ENCODE data around the gene GRPEL2.

DNA sequence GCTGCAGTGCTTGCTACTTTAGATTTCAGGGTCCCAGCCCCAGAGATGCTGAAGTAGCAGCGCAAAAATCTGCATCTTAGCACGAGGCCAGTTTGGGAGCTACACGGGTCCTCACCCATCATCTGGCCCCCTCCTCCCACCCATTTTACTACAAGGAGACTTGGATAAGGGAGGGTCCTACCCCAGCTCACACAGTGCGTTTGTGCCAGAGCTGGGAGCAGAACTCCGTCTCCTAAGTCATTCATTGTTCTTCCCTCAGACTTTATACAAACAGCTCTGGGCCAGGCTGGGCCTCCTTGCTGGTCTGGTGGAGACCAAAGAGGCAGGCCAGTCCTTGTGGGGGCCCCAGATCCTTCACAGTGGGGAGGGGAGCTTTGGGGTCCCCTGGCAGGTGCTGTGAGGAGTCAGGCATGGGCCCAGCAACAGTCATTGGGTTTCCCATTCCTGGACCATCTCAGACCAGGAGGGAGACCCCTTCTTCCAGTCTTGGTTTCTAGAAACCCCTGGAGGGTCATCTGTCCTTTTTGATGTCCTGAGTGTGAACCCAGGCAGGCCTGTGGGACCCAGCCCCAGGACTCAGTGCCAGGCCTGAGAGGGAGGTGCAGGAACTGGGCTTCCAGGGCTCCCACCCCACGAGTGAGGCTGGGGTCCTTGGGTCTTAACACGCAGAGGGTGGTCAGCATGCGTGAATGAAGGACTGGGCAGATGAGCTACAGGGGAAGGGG is 36.1 kb downstream of the GRPEL2 start:
- TF ChIP-seq POLR2A (IDR thresholded peaks at IDR 0.05): no peak
- TF ChIP-seq, protein P1, sequence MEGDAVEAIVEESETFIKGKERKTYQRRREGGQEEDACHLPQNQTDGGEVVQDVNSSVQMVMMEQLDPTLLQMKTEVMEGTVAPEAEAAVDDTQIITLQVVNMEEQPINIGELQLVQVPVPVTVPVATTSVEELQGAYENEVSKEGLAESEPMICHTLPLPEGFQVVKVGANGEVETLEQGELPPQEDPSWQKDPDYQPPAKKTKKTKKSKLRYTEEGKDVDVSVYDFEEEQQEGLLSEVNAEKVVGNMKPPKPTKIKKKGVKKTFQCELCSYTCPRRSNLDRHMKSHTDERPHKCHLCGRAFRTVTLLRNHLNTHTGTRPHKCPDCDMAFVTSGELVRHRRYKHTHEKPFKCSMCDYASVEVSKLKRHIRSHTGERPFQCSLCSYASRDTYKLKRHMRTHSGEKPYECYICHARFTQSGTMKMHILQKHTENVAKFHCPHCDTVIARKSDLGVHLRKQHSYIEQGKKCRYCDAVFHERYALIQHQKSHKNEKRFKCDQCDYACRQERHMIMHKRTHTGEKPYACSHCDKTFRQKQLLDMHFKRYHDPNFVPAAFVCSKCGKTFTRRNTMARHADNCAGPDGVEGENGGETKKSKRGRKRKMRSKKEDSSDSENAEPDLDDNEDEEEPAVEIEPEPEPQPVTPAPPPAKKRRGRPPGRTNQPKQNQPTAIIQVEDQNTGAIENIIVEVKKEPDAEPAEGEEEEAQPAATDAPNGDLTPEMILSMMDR (IDR thresholded peaks at IDR 0.05): no peak

Data from sigmoid colon (tissue), 3 donors.